Kidney (tissue), 14 donors: ENCODE data around the gene CARD14. TPM values are rescaled to one million over a fixed set of nuclear protein-coding genes. Genes with fewer than 3 reads are reported as not detected.

Experiments used
- DNase-seq, 5 donors: peaks; one replicate each; pipeline ENCODE4 v3.0.0-alpha.2; 2013 to 2020
- FAIRE-seq: peaks from 2 replicates; lab custom pipeline; 2012; peaks lifted over from hg19 to GRCh38; lab: Jason Lieb, UNC
- H3K27ac ChIP-seq, 2 donors: one replicate each; pipeline ENCODE4 v1.7.0; 2013; ENCODE audit warnings: low read depth in 2 of 2, low read length in 2 of 2, inconsistent platforms in 1 of 2
- H3K27me3 ChIP-seq: one replicate; pipeline ENCODE4 v1.7.1; 2013; ENCODE audit warnings: low read length, inconsistent platforms; ENCODE audit not compliant: control insufficient read depth, insufficient read depth
- H3K36me3 ChIP-seq, 3 donors: one replicate each; pipeline versions ENCODE4 v1.7.0 to v1.7.1; 2013; ENCODE audit warnings: low read length in 3 of 3, control low read depth in 1 of 3, inconsistent platforms in 1 of 3; ENCODE audit not compliant: insufficient read depth in 3 of 3, control insufficient read depth in 2 of 3
- H3K4me1 ChIP-seq, 3 donors: one replicate each; pipeline versions ENCODE4 v1.7.0 to v1.7.1; 2013; ENCODE audit warnings: low read length in 3 of 3, inconsistent platforms in 1 of 3, low read depth in 1 of 3; ENCODE audit not compliant: control insufficient read depth in 2 of 3, insufficient read depth in 2 of 3
- H3K4me3 ChIP-seq, 3 donors: one replicate each; pipeline versions ENCODE4 v1.7.0 to v1.8.1; 2013; ENCODE audit warnings: low read length in 3 of 3, control low read depth in 1 of 3, inconsistent platforms in 1 of 3
- H3K9ac ChIP-seq, 3 donors: one replicate each; pipeline versions ENCODE4 v1.7.0 to v1.7.1; 2013; ENCODE audit warnings: low read length in 3 of 3, control low read depth in 1 of 3, inconsistent platforms in 1 of 3
- H3K9me3 ChIP-seq, 3 donors: one replicate each; pipeline versions ENCODE4 v1.7.0 to v1.7.1; 2013; ENCODE audit warnings: low read length in 3 of 3, control low read depth in 1 of 3, inconsistent platforms in 1 of 3; ENCODE audit not compliant: control insufficient read depth in 2 of 3, insufficient read depth in 1 of 3
- CTCF ChIP-seq: IDR thresholded peaks from 3 replicates; pipeline ENCODE4 v1.5.1; 2012; ENCODE audit warnings: mild to moderate bottlenecking, moderate library complexity, borderline replicate concordance; ENCODE audit not compliant: insufficient read depth; ENCODE audit errors: extremely low read depth
- intact Hi-C: fragments of 100-400 bp; cut with DNase I; formaldehyde crosslinking; loops from one replicate; pipeline ENCODE4 v1.11.1; 2022
- polyA plus RNA-seq: library from polyadenylated mRNA; stranded (reverse); fragments of 350-450 nt; fragmentation: Illumina TruSeq; extraction: RNeasy Lipid Tissue Mini Kit (QIAGEN cat#74804); gene quantifications from one replicate; pipeline ENCODE4 v1.2.3, GENCODE V29; 2014; ENCODE audit warnings: low read depth, low replicate concordance; ENCODE audit not compliant: insufficient read depth
- total RNA-seq: library from RNA; stranded (reverse); fragmentation: NEBNext Ultra II Directional; extraction: Animal tissue kit (Norgen Biotek cat#: 25700); gene quantifications from one replicate; pipeline ENCODE4 v1.2.1, GENCODE V29; 2021
- donor health status: control.
- donor health status: control.
- donor health status: control.
- donor health status: control.
- donor health status: control.
- donor health status: DM: yes; HTN: yes; CAD: no.
- donor health status: Normal renal cell carcinoma (clear cell type).

Gene CARD14
- total and polyA plus RNA-seq, 2 donors from 2014 or later: 0.17 to 1.7 TPM

GRCh38 chr17:80253631-80254395, 84.0 kb downstream of the CARD14 start:
- intact Hi-C loops: no loop called here
- FAIRE-seq: no peak
- peak in 3 of 5 donors; percentile 68 to 77 (median 73) for DNase-seq
- peaks cover 0 to 3% (median 0%) of the 10 kb centered on the region in 3 donors for H3K36me3 ChIP-seq
- no peaks in the 10 kb centered on the region for H3K9me3 ChIP-seq
- H3K4me1 ChIP-seq: peaks cover 2 to 21% (median 10%) of the 10 kb centered on the region in 3 donors
- peak overlapping the region in 1 of 3 donors; percentile 36 for H3K9ac ChIP-seq
- H3K27me3 ChIP-seq: no peaks in the 10 kb centered on the region
- no peak overlapping the region for H3K4me3 ChIP-seq
- no peak for TF ChIP-seq CTCF
- peak overlapping the region; percentile 86 to 88 for H3K27ac ChIP-seq

GRCh38 chr17:80254396-80255251, 84.8 kb downstream of the CARD14 start:
- Histone ChIP-seq H3K4me3 (peak overlapping the region in 2 of 3 donors; percentile 3 to 22), H3K4me1 (peaks cover 2 to 21% (median 10%) of the 10 kb centered on the region in 3 donors), H3K9me3 (no peaks in the 10 kb centered on the region), H3K9ac (peak overlapping the region in 1 of 3 donors; percentile 21), H3K27me3 (no peaks in the 10 kb centered on the region), H3K27ac (peak overlapping the region; percentile 86 to 88), H3K36me3 (peaks cover 0 to 3% (median 0%) of the 10 kb centered on the region in 3 donors)
- FAIRE-seq (peak; percentile 57), DNase-seq (peak; percentile 71 to 93 (median 89))
- intact Hi-C loops: no loop called here
- TF ChIP-seq CTCF: no peak

DNA sequence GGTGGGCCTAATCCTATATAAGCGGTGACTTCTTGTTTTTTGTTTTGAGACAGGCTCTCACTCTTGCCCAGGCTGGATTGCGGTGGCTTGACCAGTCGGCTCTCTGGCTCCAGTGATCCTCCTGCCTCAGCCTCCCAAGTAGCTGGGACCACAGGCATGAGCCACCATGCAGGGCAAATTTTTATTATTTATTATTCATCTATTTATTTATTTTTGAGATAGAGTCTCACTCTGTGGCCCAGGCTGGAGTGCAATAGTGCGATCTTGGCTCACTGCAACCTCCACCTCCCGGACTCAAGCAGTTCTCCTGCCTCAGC, 86.2 kb downstream of the CARD14 start:
- no peaks in the 10 kb centered on the region for H3K9me3 ChIP-seq
- H3K36me3 ChIP-seq: no peaks in the 10 kb centered on the region
- no peak overlapping the region for H3K4me3 ChIP-seq
- H3K9ac ChIP-seq: no peak overlapping the region
- TF ChIP-seq CTCF: no peak
- FAIRE-seq: no peak
- no peak for DNase-seq
- no peaks in the 10 kb centered on the region for H3K27me3 ChIP-seq
- intact Hi-C loops: no loop called here
- H3K4me1 ChIP-seq: peaks cover 2 to 21% (median 14%) of the 10 kb centered on the region in 3 donors
- H3K27ac ChIP-seq: peak overlapping the region in 1 of 2 donors; percentile 86
